NCI-H1092 (cell line): ENCODE results near the gene CD44.

Source experiments
- DNase-seq: peaks from one replicate; lab custom pipeline; 2025; lab: John Stamatoyannopoulos, UW

The CD44 gene

GRCh38 chr11:35158701-35159510 lies 19.9 kb downstream of the CD44 start:
- DNase-seq, result no peak

DNA sequence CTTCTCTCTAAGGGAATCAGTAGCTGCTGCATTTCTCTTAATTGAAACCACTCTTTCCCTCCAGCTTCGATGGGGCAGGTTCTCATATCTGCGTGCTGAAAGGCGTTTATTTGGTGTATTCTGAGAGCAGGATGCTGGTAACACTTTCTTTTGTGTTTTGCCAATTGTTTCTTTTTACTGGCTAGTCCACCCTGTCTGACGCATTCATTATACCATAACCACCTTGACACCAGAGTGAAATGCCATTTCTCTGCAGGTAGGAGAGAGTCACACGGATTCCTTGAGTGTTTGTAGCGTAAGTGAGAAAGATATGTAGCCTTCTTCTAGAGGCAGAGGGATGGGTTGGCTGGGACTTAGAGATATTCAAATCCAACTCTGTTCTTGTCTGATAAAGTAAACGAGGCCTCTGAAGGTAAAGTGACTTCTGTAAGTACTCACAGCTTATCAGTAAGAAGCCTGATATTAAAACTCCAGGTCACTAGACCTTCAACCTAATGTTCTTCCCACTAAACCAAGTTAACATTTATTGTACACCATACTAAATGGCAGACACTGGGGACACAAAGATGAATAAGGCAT lies 21.4 kb downstream of the CD44 start:
- no peak for DNase-seq

DNA sequence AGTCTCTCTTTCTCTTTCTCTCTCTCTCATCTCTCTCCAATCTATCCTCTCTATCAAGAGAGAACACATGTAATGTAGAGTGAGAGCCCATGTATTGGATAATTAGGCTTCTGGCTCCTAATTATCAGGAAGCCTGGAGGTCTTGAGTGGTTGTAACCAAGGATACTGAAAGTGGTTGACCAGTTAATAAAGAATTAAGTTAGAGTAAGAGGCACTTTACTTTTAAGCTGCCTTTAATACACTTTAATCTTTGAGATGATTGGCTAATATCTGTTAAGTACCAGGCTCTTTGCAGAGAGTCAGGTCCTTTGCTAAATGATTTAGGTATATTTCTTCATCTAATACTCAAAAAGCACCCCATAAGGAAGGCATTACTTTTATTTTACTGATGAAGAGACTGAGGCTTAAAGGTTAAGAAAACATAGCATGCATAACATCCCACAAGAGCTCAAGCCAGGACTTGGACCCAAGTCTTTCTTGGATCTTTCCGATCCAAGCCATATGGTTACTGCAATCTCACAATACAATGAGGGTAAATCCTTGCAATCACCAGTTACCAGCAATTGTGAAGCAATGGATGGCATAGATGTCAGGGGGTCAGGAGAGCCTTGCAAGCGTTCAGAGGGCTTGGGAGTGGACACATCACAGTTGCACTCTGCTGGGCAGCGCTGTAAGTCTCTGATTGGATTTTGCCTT lies 22.1 kb downstream of the CD44 start:
- no peak for DNase-seq

GRCh38 chr11:35162745-35163144 lies 23.8 kb downstream of the CD44 start:
- no peak for DNase-seq

- DNase-seq, result no peak
Measured at GRCh38 chr11:35163209-35163608, 24.2 kb downstream of the CD44 start.

DNA sequence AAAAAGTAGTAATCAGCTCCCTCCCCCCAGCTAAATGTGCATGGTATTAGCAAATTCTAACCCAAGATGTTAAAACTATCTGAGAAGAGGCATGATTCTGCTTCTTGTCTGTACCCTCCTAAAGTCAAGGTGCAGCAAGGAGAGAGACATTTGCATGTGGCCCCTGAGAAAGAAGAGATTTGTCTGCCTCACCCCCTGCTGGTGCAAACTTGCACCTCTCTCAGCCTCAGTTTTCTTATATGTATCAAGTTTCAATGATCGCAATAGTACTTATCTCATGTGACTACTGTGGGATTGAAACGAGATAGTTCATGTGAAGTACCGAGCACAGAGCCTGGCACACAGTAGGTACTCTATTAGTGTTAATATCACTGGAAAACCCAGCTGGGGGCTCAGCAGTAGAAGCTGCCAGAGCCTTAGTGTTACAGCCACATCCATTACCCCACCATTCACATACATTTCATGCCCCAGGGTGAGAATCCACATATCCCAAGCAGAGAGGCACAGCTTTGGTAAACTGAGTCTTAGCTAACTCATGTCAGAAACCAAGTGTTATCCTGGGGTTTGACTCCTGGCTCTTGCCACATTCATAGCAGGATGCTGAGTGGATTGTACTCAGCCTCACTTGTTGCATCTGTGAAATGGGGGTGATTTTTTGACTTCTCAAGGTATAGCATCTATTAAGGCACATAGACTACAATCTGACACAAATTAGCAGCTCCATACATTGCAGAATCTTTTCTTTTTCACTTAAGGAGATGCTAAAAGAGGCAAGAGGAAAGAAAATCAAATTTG lies 24.9 kb downstream of the CD44 start:
- no peak for DNase-seq

GRCh38 chr11:35165030-35165422 lies 26.1 kb downstream of the CD44 start:
- no peak for DNase-seq

DNA sequence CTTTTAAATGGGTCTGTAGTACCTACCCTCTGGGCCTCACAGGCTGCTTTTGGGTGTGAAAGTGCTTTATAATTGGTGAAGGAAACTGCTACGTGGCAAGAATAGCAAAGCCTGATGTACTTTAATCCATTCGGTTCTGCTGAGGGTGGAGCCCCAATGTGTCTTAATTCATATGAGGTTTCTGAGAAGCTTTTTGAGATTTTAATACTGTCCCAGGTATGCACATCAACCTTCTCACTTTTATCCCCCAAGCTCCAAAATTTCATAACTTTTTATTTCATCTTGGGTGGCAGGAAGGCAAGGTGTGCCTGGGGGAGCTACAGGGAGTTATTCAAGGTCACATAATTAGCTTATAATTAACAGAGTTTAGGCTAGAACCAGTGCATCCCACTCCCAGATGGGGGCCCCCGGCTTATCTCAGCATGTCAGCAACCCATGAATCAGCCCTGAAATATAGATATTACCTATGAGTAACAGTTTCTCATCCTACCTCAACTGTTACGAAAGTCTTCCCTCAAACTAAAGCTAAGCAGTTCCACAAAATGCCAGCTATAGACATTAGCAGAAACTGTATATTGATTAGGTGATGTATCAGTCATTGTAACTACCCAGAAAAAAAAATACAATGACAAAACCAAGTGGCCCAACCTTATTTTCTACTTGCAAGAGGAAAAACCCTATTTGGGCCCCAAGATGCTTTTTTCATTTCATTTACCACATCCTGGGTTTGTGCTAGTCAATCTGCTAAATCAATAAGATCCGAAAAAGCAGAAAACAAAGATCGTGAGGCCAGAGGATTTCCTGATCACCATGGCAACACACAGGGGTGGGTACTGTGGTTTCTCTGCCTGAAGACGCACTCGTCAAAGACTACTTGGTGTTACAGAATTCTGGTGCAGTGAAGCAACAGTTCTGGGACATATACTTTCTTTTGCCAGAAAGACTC lies 26.7 kb downstream of the CD44 start:
- DNase-seq, result no peak

GRCh38 chr11:35166369-35167360 lies 27.7 kb downstream of the CD44 start:
- no peak for DNase-seq

- DNase-seq, result no peak
Measured at GRCh38 chr11:35167426-35167954, 28.5 kb downstream of the CD44 start.

GRCh38 chr11:35168671-35169070 lies 29.7 kb downstream of the CD44 start:
- DNase-seq, result no peak

DNA sequence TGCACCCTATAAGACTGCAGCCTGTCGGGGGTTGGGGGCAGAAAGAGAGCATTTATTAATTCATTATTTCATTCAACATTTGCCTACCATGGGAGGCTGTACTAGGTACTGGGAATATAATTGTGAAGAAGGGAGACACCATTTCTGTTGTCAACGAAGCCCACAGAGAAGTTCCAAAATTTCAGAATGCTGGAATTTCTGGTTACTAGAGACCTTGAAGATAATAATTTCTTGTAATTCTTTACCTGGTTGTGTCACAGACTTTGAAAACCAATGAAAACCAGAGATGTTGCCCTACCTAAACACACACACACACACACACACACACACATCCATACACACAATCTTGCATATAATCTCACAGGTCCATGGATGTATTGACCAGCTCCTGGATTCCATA lies 30.1 kb downstream of the CD44 start:
- no peak for DNase-seq

- DNase-seq, result no peak
Measured at GRCh38 chr11:35169754-35170153, 30.8 kb downstream of the CD44 start.

DNA sequence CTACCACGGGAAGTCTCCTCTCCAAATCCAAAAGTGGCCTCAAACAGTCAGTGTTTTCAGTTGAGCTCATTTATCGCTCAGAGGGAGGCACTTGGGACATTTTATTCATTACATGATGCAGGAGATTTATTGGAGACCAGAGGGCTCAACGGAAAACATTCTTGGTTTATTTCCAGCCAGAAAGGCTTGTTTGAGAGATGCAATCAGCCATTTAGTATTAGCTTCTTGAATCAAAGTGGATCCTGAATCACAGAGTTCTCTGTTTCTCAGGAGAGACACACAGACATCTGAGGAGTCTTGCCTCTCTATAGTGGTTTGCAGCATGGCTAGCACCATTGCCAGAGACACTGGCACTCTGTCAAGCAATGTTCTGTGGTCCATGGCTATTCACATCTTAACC lies 31.5 kb downstream of the CD44 start:
- no peak for DNase-seq

DNA sequence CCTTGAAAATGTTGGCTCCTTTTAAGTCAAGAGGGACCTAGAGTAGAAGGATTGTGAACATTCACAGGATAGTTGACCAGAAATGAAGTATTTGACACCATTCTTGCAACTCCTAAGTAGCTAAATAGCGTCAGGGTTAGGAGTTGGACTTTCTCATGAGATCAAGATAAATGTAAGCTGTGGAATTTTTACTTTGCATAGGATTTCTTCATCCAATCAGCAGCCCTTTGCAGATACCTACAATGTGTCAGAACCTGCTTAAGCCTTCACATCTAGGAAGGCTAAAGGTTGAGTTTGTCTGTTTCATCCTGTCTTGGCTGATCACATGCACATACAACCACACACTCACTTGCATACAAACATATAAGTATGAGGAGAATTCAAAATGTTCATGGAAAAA lies 32.3 kb downstream of the CD44 start:
- DNase-seq, result no peak

DNA sequence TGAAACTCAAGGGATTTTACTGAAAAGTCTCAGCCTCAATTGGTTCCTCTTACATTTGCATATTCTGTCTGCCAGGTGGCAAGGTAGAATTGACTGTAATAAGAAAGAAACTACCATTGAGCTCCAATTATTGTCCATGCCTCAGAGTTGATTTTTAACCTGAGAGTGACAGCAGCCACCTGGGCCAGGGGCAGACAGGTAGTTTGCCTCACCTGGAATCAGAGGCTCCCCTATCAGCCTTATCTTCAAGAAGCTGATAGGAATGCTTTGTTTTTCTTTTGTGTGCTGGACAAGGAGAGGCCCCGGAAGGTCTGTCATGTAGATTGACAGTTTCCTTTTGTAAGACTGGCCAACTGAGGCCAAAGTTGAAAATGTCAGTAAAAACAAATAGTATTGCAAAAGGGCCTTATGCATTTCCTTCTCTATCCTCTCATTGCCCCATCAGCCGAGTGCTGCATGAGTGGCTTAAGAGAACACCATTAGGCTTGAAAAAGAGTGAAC lies 34.1 kb downstream of the CD44 start:
- no peak for DNase-seq

DNA sequence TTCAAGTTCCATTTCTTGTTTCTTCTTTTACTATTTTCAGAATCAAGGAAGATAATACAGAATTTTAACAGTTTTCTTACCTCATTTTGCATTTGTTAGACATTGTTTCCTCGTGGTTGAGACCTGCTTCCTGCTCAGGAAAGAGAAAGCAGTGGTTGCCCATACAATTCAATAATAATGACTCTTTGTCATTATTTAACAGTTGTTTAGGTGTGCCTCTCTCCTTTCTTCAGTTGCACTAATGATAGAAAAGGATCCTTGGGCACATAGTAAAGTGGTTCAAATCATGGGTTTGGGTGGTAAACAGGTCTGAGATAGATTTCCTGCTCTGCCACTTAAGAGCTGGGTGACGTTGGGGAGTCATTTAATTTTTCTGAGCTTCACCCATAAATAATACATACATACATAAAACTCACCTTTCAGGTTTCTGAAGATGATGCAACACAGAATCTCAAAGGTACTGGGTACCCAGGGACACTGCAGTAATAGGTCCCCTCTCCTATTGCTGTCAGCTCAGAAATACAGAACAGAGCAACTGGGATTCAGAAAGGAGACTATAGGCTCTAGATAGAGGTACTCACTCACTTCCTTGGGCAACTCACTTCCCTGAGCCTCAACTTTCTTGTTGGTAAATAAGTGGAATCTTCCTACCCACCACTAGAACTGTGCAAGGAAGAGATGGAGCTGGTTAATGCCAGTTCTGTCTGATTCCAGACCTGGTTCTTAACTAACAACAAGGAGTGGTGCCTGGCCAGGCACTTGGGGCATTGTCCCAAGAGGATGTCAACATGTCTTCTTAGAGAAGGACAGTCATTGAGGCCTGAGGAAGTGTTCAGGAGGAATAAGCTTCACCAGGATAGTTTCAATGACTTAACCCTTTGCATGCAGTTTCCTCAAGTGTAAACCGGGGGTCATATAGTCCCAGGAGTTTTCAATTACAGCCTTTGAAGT lies 34.9 kb downstream of the CD44 start:
- DNase-seq, result no peak

- DNase-seq, result no peak
Measured at GRCh38 chr11:35174666-35175065, 35.7 kb downstream of the CD44 start.
